WI38 (cell line): ENCODE measurements around the gene MANBA.
"Not testable (repeated sequence)": the region's sequence is repeated elsewhere in the genome, so short reads cannot be mapped to it uniquely, and the experiment has no call there.

ENCODE experiments used
- H3K4me3 ChIP-seq: 2 replicates; pipeline ENCODE4 v1.5.1; 2011; ENCODE audit warnings: low read depth, mild to moderate bottlenecking, control low read depth, low read length
- CTCF ChIP-seq: IDR thresholded peaks from 2 replicates; pipeline ENCODE4 v1.5.1; 2012; ENCODE audit warnings: low read depth, mild to moderate bottlenecking, control low read depth, low read length

MANBA gene

GRCh38 chr4:102751941-102752340, 8.8 kb downstream of the MANBA start:
- H3K4me3 ChIP-seq = no peak overlapping the region
- TF ChIP-seq CTCF = no peak

GRCh38 chr4:102743352-102743751, 17.4 kb downstream of the MANBA start:
- H3K4me3 ChIP-seq = not testable (repeated sequence)

DNA sequence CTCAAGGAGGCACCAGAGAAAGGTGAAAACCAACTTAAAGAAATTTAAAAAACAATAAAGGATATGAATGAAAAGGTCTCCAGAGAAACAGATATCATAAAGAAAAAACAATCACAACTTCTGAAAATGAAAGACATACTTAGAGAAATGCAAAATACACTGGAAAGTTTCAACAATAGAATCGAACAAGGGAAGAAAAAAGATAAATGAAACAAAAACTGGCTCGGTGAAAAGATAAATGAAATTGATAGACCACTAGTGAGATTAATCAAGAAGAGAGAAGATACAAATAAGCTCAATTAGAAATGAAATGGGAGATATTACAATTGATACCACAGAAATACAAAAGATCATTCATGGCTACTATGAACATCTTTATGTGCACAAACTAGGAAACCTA, 22.0 kb downstream of the MANBA start:
- not testable (repeated sequence) for H3K4me3 ChIP-seq

GRCh38 chr4:102736636-102737549, 23.9 kb downstream of the MANBA start:
- no peak for TF ChIP-seq CTCF
- H3K4me3 ChIP-seq = no peak overlapping the region

DNA sequence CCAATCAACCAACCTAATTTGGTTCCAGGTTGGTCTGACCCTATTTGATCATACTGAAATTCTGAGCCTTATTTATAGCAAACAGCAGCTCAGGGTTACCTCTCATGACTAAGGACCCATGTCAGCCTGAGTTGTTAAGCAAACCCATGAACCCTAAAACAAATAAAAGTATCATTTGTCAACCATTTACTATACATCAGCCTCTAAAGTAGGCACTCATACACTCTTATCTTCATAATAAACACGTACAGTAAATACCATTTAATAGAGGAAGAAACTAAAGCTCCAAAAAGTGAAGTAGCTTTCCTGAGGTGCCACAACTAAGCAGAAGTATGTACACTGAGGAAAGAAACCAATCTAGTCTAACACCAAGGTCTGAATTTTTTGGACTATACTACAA, 25.2 kb downstream of the MANBA start:
- no peak overlapping the region for H3K4me3 ChIP-seq
- no peak for TF ChIP-seq CTCF

- TF ChIP-seq CTCF = no peak
- H3K4me3 ChIP-seq = no peak overlapping the region
Observed at GRCh38 chr4:102734591-102735385, 26.0 kb downstream of the MANBA start.

DNA sequence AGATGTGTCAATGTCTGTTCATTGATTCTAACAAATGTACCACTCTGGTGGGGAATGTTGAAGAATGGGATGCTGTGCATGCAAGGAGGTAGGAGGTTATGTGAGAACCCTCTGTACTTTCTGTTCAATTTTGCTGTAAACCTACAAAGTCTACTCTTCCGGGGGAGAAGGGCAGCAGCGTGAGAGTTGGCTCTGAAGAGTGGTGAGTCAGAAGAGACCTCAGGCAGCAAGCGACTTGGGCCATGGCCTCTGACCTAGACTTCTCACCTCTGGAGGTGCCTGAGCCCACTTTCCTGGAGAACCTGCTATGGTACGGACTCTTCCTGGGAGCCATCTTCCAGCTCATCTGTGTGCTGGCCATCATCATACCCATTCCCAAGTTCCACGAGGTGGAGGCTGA, 26.7 kb downstream of the MANBA start:
- H3K4me3 ChIP-seq = no peak overlapping the region
- TF ChIP-seq CTCF = no peak

- no peak for TF ChIP-seq CTCF
- no peak overlapping the region for H3K4me3 ChIP-seq
Observed at GRCh38 chr4:102733084-102733483, 27.7 kb downstream of the MANBA start.
